Measurements from ENCODE around the gene CYP2R1. TPM values are rescaled to one million over a fixed set of nuclear protein-coding genes. Genes with fewer than 3 reads are reported as not detected.

Gene CYP2R1
- total RNA-seq: 40.1 TPM

- TF ChIP-seq CTCF (IDR thresholded peaks at IDR 0.05): peak in 1 of 3 experiments; percentile 3
- peak within 1 kb of the TSS; percentile 90 to 95 for H3K27ac ChIP-seq
- H3K4me1 ChIP-seq: peaks cover 0 to 16% of the 10 kb centered on the region in 2 donors
- H3K9me3 ChIP-seq: no peaks in the 10 kb centered on the region
- H3K27me3 ChIP-seq: no peaks in the 10 kb centered on the region
- no peaks in the 10 kb centered on the region for H3K36me3 ChIP-seq
- peak; percentile 88 to 98 for DNase-seq (ENCODE audit: low spot score in 2 of 2)
- intact Hi-C loops (cut with DNase I): loop anchor here (5.0 to 10.0 kb wide), 4 partner anchors 250 to 1430 kb away; partner anchors contain the start of genes BTBD10, FAR1 and PDE3B
- H3K4me3 ChIP-seq: peak within 1 kb of the TSS; percentile 82
Observed at GRCh38 chr11:14892036-14892556, at the start of gene CYP2R1. CYP2R1 (minus strand) TSS chr11:14892231; CDS start chr11:14892205, 26 bp downstream.

- H3K4me3 ChIP-seq: no peak overlapping the region
- no peaks in the 10 kb centered on the region for H3K27me3 ChIP-seq
- H3K9me3 ChIP-seq: no peaks in the 10 kb centered on the region
- no peaks in the 10 kb centered on the region for H3K36me3 ChIP-seq
- intact Hi-C loops (cut with DNase I): no loop called here
- TF ChIP-seq CTCF (IDR thresholded peaks at IDR 0.05): no peak
- H3K27ac ChIP-seq: no peak overlapping the region
- no peaks in the 10 kb centered on the region for H3K4me1 ChIP-seq
- DNase-seq (ENCODE audit: low spot score in 2 of 2): no peak
Observed at GRCh38 chr11:14938936-14939335, 46.9 kb upstream of the CYP2R1 start.

GRCh38 chr11:14934641-14935351, 42.8 kb upstream of the CYP2R1 start:
- intact Hi-C loops (cut with DNase I): no loop called here
- Histone ChIP-seq H3K36me3 (no peaks in the 10 kb centered on the region), H3K27ac (no peak overlapping the region), H3K27me3 (no peaks in the 10 kb centered on the region), H3K4me1 (no peaks in the 10 kb centered on the region), H3K4me3 (no peak overlapping the region), H3K9me3 (no peaks in the 10 kb centered on the region)
- TF ChIP-seq CTCF (IDR thresholded peaks at IDR 0.05): no peak
- DNase-seq (ENCODE audit: low spot score in 2 of 2): no peak

- TF ChIP-seq CTCF (IDR thresholded peaks at IDR 0.05): no peak
- H3K4me3 ChIP-seq: no peak overlapping the region
- DNase-seq (ENCODE audit: low spot score in 2 of 2): no peak
- H3K4me1 ChIP-seq: no peaks in the 10 kb centered on the region
- H3K36me3 ChIP-seq: no peaks in the 10 kb centered on the region
- intact Hi-C loops (cut with DNase I): no loop called here
- no peaks in the 10 kb centered on the region for H3K27me3 ChIP-seq
- no peak overlapping the region for H3K27ac ChIP-seq
- H3K9me3 ChIP-seq: peaks cover 0 to 4% of the 10 kb centered on the region in 2 donors
Observed at GRCh38 chr11:14932447-14932846, 40.4 kb upstream of the CYP2R1 start.

GRCh38 chr11:14930369-14930768, 38.3 kb upstream of the CYP2R1 start:
- H3K36me3 ChIP-seq: no peaks in the 10 kb centered on the region
- H3K9me3 ChIP-seq: peaks cover 0 to 4% of the 10 kb centered on the region in 2 donors
- H3K27me3 ChIP-seq: no peaks in the 10 kb centered on the region
- DNase-seq (ENCODE audit: low spot score in 2 of 2): no peak
- no peak overlapping the region for H3K27ac ChIP-seq
- intact Hi-C loops (cut with DNase I): no loop called here
- TF ChIP-seq CTCF (IDR thresholded peaks at IDR 0.05): no peak
- no peak overlapping the region for H3K4me3 ChIP-seq
- no peaks in the 10 kb centered on the region for H3K4me1 ChIP-seq
